ENCODE data around the gene ARHGAP10.

GRCh38 chr4:148073349-148073748 is 341.5 kb downstream of the ARHGAP10 start:
- TF ChIP-seq CTCF (IDR thresholded peaks at IDR 0.05) (no peak), POLR2A (IDR thresholded peaks at IDR 0.05) (no peak)

Measured in right lobe of liver (tissue), 4 donors.